B cell (primary cell): ENCODE measurements around the gene RASGRF2. TPM values are rescaled to one million over a fixed set of nuclear protein-coding genes. Genes with fewer than 3 reads are reported as not detected.

Experiments
- ATAC-seq: fragments of 200-7000 bp; cut with Tn5 transposase; one replicate; pipeline ENCODE4 v1.10.0; 2021; ENCODE audit warnings: low read depth, mild to moderate bottlenecking, moderate number of reproducible peaks, moderate library complexity
- CTCF ChIA-PET: fragments of 350-600 bp; sonication (Branson Sonifier 250); formaldehyde crosslinking; loops from one replicate; lab custom pipeline; 2021; ENCODE audit warnings: antibody characterized with exemption, inconsistent platforms; lab: Charles Lee
- POLR2A ChIA-PET: fragments of 350-600 bp; sonication (Branson Sonifier 250); formaldehyde crosslinking; loops from one replicate; lab custom pipeline; 2021; ENCODE audit warnings: antibody characterized with exemption; lab: Charles Lee
- DNase-seq: peaks from one replicate; pipeline ENCODE4 v3.0.0; 2013
- H2AFZ ChIP-seq: 2 replicates; pipeline ENCODE4 v1.6.1; 2012; ENCODE audit warnings: mild to moderate bottlenecking, low read depth, low read length; ENCODE audit not compliant: insufficient read depth, poor library complexity, severe bottlenecking
- H3K27ac ChIP-seq, 2 donors: 1 replicate in 1 of 2; 2 replicates in 1 of 2; pipeline ENCODE4 v1.5.1; 2012 to 2013; ENCODE audit warnings: low read length in 2 of 2, mild to moderate bottlenecking in 2 of 2, moderate library complexity in 1 of 2
- H3K27me3 ChIP-seq, 4 experiments: fragments of 200-600 bp in 1 of 4; sonication (generic) in 1 of 4; replicated peaks in 1 of 4; 1 replicate in 2 of 4; 2 replicates in 2 of 4; pipeline versions ENCODE4 v1.6.1 to v1.7.0; 2013 to 2016; ENCODE audit warnings: low read length in 3 of 4, mild to moderate bottlenecking in 2 of 4, mixed read lengths in 1 of 4, moderate library complexity in 1 of 4; ENCODE audit not compliant: insufficient read depth in 4 of 4, control insufficient read depth in 3 of 4; ENCODE audit errors: control extremely low read depth in 1 of 4
- H3K36me3 ChIP-seq, 2 experiments: replicated peaks in 1 of 2; 1 replicate in 1 of 2; 2 replicates in 1 of 2; pipeline versions ENCODE4 v1.6.1 to v1.7.1; 2013; ENCODE audit warnings: low read length in 1 of 2; ENCODE audit not compliant: insufficient read depth in 2 of 2, control insufficient read depth in 1 of 2; ENCODE audit errors: control extremely low read depth in 1 of 2, extremely low read depth in 1 of 2
- H3K4me1 ChIP-seq, 2 donors: fragments of 200-600 bp in 1 of 2; sonication (generic) in 1 of 2; 1 replicate in 1 of 2; 2 replicates in 1 of 2; pipeline versions ENCODE4 v1.5.1 to v1.6.1; 2013 to 2017; ENCODE audit warnings: low read length in 2 of 2; ENCODE audit not compliant: control insufficient read depth in 2 of 2, insufficient read depth in 2 of 2
- H3K4me2 ChIP-seq: replicated peaks from 2 replicates; pipeline ENCODE3; 2012; ENCODE audit warnings: mild to moderate bottlenecking, low read depth, low read length; ENCODE audit not compliant: poor library complexity, severe bottlenecking
- H3K4me3 ChIP-seq, 5 experiments: fragments of 200-600 bp in 1 of 5; sonication (generic) in 1 of 5; 1 replicate in 3 of 5; 2 replicates in 2 of 5; pipeline versions ENCODE4 v1.5.1 to v1.7.0; 2011 to 2016; ENCODE audit warnings: low read length in 4 of 5, mild to moderate bottlenecking in 4 of 5, low read depth in 2 of 5, control low read depth in 1 of 5, moderate library complexity in 1 of 5; ENCODE audit not compliant: insufficient read depth in 1 of 5; ENCODE audit errors: control extremely low read depth in 1 of 5, extremely low read depth in 1 of 5
- H3K79me2 ChIP-seq: fragments of 200-600 bp; sonication (generic); one replicate; pipeline ENCODE4 v1.6.0; 2016; ENCODE audit warnings: low read length; ENCODE audit not compliant: control insufficient read depth, insufficient read depth
- H3K9ac ChIP-seq: fragments of 200-600 bp; sonication (generic); 2 replicates; pipeline ENCODE4 v1.6.1; 2017; ENCODE audit warnings: mild to moderate bottlenecking, low read length, moderate library complexity
- H3K9me3 ChIP-seq, 3 donors: one replicate each; pipeline versions ENCODE4 v1.6.1 to v1.7.1; 2013; ENCODE audit warnings: low read length in 2 of 3; ENCODE audit not compliant: control insufficient read depth in 2 of 3, insufficient read depth in 1 of 3; ENCODE audit errors: control extremely low read depth in 1 of 3
- H4K20me1 ChIP-seq: 2 replicates; pipeline ENCODE4 v1.6.0; 2012; ENCODE audit warnings: mild to moderate bottlenecking, low read length; ENCODE audit not compliant: insufficient read depth, control insufficient read depth, poor library complexity, severe bottlenecking
- H3K27ac Mint-ChIP-seq: one replicate; pipeline ENCODE4 v1.8.0; 2021; ENCODE audit warnings: mixed read lengths
- H3K27me3 Mint-ChIP-seq: one replicate; pipeline ENCODE4 v1.8.0; 2021; ENCODE audit warnings: mixed read lengths
- H3K4me1 Mint-ChIP-seq: one replicate; pipeline ENCODE4 v1.8.0; 2021; ENCODE audit warnings: mixed read lengths
- H3K4me3 Mint-ChIP-seq: one replicate; pipeline ENCODE4 v1.8.0; 2021; ENCODE audit warnings: mixed read lengths
- H3K9me3 Mint-ChIP-seq: one replicate; pipeline ENCODE4 v1.8.0; 2022; ENCODE audit warnings: mixed read lengths; ENCODE audit not compliant: insufficient read depth
- EZH2 ChIP-seq: IDR thresholded peaks from 2 replicates; pipeline ENCODE4 v1.6.1; 2012; ENCODE audit warnings: borderline replicate concordance, low read depth, mild to moderate bottlenecking, moderate library complexity, low read length; ENCODE audit not compliant: insufficient read depth, poor library complexity, severe bottlenecking
- WGBS: methylation state at CpG from one replicate; pipeline ENCODE4 v1.1.5; 2013; ENCODE audit warnings: missing lambda C conversion rate; ENCODE audit not compliant: insufficient coverage; 5-methylcytosine and 5-hydroxymethylcytosine counted together
- intact Hi-C: fragments of 100-400 bp; cut with micrococcal nuclease; formaldehyde crosslinking; loops from one replicate; pipeline ENCODE4 v1.10.0; 2022
- polyA plus RNA-seq: library from polyadenylated mRNA; depleted of rRNA; stranded (reverse); fragments of >200 nt; gene quantifications from 2 replicates; pipeline ENCODE4 v1.2.3, GENCODE V29; 2012
- total RNA-seq, 2 donors: library from RNA; stranded (reverse); fragments of 120-200 nt in 1 of 2; gene quantifications; 1 replicate in 1 of 2; 2 replicates in 1 of 2; pipeline versions ENCODE4 v1.2.3 to v1.2.4, GENCODE V29; 2013 to 2022
- TF ChIP-seq, protein P1 (sequence below): fragments of 200-600 bp; IDR thresholded peaks from one replicate; pipeline ENCODE4 v1.8.0; 2022; ENCODE audit warnings: antibody characterized with exemption, mild to moderate bottlenecking

RASGRF2 gene
- total and polyA plus RNA-seq, 2 donors (not counting 1 experiment from before 2014, with no cell fraction given), result 0.04 to 0.37 TPM

DNA sequence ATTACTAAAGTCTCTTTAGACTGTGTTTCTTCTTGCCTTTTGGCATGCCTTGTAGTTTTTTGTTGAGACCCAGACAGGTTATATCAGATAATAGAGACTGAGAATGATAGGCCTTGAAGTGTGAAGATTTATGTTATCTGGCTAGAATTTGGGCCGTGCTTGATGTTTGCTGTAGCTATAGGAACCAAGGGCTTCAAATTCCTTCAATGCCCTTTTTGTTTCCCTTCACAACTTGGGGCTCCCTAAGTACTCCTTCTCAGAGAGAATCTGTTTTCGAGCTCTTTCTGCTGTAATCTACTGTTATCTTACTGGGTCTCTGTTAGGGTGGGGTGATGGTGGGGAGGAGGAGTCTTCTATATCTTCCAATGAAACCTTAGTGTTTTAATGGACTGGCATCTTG lies 177.7 kb downstream of the RASGRF2 start:
- Histone ChIP-seq H2AFZ (no peak overlapping the region), H3K27me3 (no peaks in the 10 kb centered on the region), H4K20me1 (no peaks in the 10 kb centered on the region), H3K4me2 (no peak overlapping the region), H3K4me3 (no peak overlapping the region), H3K79me2 (no peaks in the 10 kb centered on the region), H3K36me3 (no peaks in the 10 kb centered on the region), H3K27ac (no peak overlapping the region), H3K4me1 (no peaks in the 10 kb centered on the region), H3K9me3 (no peaks in the 10 kb centered on the region), H3K9ac (no peak overlapping the region)
- ATAC-seq (no peak), DNase-seq (no peak)
- Mint-ChIP-seq H3K4me1 (no peaks in the 10 kb centered on the region), H3K27me3 (peaks cover 5% of the 10 kb centered on the region), H3K9me3 (no peaks in the 10 kb centered on the region), H3K27ac (no peak overlapping the region), H3K4me3 (no peak overlapping the region)
- no peak for TF ChIP-seq EZH2
- TF ChIP-seq, protein P1, sequence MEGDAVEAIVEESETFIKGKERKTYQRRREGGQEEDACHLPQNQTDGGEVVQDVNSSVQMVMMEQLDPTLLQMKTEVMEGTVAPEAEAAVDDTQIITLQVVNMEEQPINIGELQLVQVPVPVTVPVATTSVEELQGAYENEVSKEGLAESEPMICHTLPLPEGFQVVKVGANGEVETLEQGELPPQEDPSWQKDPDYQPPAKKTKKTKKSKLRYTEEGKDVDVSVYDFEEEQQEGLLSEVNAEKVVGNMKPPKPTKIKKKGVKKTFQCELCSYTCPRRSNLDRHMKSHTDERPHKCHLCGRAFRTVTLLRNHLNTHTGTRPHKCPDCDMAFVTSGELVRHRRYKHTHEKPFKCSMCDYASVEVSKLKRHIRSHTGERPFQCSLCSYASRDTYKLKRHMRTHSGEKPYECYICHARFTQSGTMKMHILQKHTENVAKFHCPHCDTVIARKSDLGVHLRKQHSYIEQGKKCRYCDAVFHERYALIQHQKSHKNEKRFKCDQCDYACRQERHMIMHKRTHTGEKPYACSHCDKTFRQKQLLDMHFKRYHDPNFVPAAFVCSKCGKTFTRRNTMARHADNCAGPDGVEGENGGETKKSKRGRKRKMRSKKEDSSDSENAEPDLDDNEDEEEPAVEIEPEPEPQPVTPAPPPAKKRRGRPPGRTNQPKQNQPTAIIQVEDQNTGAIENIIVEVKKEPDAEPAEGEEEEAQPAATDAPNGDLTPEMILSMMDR, result no peak
- intact Hi-C loops, result no loop called here
- no CpG with 5 or more reads among the region's 2 CpGs for WGBS
- POLR2A ChIA-PET, result no interaction called here
- CTCF ChIA-PET, result interaction anchor here (0.6 kb wide), 1 partner anchor 120 kb away, joined by 3 read pairs; no protein-coding TSS in a partner anchor

DNA sequence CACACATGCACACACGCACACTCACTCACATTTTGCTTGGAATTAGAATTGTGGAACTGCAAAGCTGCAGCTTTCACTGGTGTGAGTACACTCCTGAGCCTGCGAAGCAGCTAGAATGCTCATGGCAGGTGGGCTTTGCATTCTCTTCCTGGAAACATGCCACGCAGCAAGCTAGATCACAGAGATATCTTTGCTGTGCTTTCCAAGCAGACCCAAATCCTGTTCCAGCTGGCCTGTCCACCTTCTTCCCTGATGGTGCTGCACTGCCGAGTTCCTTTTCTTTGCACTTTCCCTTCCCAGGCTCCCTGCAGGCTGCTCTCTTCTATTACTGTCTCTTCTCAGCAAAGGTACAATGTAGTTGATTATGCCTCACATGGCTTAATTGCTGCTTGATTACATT lies 180.3 kb downstream of the RASGRF2 start:
- ChIA-PET CTCF (no interaction called here), POLR2A (no interaction called here)
- Histone ChIP-seq H3K4me3 (no peak overlapping the region), H3K9me3 (no peaks in the 10 kb centered on the region), H3K27me3 (no peaks in the 10 kb centered on the region), H3K79me2 (no peaks in the 10 kb centered on the region), H4K20me1 (no peaks in the 10 kb centered on the region), H2AFZ (no peak overlapping the region), H3K4me2 (no peak overlapping the region), H3K36me3 (no peaks in the 10 kb centered on the region), H3K9ac (no peak overlapping the region), H3K27ac (no peak overlapping the region), H3K4me1 (no peaks in the 10 kb centered on the region)
- 75% methylated on average over 3 of the region's 4 CpGs for WGBS
- Mint-ChIP-seq H3K4me3 (no peak overlapping the region), H3K4me1 (no peaks in the 10 kb centered on the region), H3K27me3 (peaks cover 17% of the 10 kb centered on the region), H3K9me3 (no peaks in the 10 kb centered on the region), H3K27ac (no peak overlapping the region)
- no peak for TF ChIP-seq EZH2
- TF ChIP-seq, protein P1, result no peak
- ATAC-seq (no peak), DNase-seq (no peak)
- intact Hi-C loops, result no loop called here
